Measurements from ENCODE around the gene ART5.
"Not testable (repeated sequence)": the region's sequence is repeated elsewhere in the genome, so short reads cannot be mapped to it uniquely, and the experiment has no call there.

- TF ChIP-seq CTCF (IDR thresholded peaks at IDR 0.05; ENCODE audit: low read depth, low read length); MYC (IDR thresholded peaks at IDR 0.05; ENCODE audit: low read depth, low read length); POLR2A (IDR thresholded peaks at IDR 0.05; ENCODE audit: extremely low read depth, insufficient read length): not testable (repeated sequence)
Measured at GRCh38 chr11:3588776-3589175, 53.0 kb downstream of the ART5 start.

Measured in NB4 (cell line).